Activated CD4-positive, CD25-positive, alpha-beta regulatory T cell treated with anti-CD3 and anti-CD28 coated beads, Interleukin-2, amount 50 U/mL, for 72 hours (primary cell): ENCODE measurements around the gene SINHCAF.
"Not testable (repeated sequence)": the region's sequence is repeated elsewhere in the genome, so short reads cannot be mapped to it uniquely, and the experiment has no call there.

ENCODE experiments used
- DNase-seq: peaks from one replicate; pipeline ENCODE4 v3.0.0; 2021

Gene SINHCAF

DNA sequence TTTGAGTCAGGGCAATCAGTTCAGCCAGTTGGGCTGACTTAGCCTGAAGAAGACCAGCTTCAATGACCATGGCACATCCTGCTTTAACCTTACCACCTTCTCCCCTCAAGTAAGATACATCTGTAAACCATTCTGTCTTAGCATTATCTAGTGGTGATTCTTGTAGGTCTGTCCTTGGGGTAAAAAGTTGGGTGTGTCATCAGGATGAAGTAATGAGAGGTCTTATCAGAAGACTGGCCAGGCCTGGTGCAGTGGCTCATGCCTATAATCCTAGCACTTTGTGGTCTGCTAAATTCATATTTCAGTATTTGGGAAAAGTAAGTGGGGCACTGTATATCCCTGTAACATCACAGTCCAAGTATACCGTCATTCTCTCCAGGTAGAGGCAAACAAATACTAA lies 19.1 kb downstream of the SINHCAF start:
- DNase-seq = no peak

DNA sequence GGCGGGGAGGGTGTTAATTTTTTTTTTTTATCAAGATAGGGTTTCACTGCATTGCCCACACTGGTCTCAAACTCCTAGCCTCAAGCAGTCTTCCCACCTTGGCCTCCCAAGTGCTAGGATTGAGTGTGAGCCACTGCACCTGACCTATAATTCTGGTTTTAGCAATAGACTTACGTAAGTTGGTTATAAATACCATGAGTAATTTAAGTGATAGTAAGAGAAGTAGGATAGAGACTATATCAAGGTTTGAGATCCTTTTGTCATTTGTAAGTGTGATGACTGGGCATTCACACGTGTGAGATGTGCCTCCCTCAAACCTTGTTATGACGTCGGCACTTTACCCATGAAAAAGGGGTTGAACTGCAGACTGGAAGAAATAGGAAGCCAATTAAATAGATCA lies 22.5 kb downstream of the SINHCAF start:
- DNase-seq = no peak

DNA sequence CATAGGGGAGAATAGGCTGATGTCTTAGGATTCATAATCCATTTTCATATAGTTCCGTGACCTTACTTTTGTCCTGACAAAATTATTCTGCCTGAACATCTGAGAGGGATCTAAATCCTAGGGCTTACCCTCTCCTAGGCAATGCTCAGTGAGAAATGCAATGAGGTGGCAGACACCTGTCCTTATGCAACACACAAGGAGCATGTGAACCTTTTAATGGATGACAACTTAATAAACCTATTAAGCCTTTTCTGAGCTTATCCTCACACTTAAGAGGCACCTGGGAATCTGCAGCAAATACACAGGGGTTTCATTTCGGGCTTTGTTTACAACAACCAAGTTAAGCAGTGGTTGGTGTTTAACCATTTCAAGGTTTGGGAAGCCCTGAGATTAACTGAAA lies 24.6 kb downstream of the SINHCAF start:
- no peak for DNase-seq

DNA sequence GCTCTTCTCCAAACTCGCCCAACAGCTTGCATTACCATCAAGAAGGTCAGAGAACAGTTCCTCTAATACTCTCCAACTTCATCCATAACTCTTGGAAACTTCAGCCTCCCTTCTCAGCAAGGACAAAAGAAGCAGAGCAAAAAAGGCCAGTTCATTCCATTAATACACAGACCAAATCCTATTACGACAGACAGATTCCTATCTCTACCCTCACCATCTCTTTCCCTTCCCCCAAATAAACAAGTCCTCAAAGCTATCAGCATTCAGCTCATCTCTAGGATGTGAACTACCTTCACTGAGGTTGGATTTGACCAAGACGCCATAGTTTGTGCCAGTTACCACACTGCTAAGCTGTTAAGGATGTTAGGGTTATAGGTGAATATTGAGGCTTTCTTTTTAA lies 25.2 kb downstream of the SINHCAF start:
- DNase-seq = no peak

DNA sequence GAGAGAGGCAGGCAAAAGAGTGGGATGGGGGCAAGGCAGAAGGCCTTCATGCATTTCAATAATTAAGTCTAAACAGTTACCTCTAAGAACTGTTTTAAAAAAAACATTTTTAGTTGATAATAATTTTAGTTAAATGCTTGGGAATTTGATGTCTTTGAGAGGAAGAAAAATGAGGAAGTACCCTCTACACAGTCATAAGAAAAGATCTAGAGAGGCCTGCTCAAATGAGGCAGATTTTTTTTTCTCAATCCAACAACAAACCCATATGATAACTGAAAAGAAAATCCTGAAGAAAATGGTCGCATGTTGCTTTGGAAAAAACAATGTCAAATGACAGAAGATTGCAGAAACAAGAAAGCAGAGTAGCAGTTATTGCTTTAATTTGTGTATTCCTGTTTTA lies 25.6 kb downstream of the SINHCAF start:
- no peak for DNase-seq

DNA sequence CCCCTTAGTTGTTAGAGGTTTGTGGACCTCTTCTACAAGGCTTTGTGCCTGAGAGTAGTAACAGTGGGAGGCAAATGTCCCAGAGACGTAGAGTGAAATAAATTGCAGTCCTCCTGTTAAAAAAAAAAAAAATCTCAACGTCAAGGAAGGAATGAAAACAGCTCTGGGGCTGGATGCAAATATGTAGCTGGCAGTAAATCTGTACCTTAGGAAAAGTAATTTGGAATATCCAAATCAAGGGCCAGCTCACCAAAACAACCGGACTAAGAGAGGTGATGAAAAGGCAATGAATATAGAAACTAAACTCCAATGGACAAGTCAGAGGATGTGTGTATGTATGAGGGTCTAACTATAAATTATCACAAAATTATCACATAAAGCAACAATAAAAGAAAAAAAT lies 27.0 kb downstream of the SINHCAF start:
- no peak for DNase-seq

DNA sequence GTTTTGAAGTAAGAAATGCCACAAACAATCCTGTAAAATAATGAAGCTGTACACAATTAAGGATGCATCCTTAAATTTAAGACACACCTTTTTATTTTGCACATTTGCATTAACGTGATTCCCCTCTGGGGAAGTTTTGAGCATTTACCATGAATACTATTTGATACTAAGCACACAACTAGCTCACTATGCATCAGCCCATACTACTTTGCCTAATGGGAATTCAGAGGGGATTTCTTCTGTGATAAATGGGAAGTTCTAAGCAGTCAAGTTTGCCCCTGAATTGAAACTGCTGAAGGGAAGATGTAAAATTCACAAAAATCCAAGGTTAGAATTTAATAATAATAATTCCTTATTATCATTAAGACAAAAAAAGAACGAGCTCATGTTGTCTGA lies 27.4 kb downstream of the SINHCAF start:
- no peak for DNase-seq

DNA sequence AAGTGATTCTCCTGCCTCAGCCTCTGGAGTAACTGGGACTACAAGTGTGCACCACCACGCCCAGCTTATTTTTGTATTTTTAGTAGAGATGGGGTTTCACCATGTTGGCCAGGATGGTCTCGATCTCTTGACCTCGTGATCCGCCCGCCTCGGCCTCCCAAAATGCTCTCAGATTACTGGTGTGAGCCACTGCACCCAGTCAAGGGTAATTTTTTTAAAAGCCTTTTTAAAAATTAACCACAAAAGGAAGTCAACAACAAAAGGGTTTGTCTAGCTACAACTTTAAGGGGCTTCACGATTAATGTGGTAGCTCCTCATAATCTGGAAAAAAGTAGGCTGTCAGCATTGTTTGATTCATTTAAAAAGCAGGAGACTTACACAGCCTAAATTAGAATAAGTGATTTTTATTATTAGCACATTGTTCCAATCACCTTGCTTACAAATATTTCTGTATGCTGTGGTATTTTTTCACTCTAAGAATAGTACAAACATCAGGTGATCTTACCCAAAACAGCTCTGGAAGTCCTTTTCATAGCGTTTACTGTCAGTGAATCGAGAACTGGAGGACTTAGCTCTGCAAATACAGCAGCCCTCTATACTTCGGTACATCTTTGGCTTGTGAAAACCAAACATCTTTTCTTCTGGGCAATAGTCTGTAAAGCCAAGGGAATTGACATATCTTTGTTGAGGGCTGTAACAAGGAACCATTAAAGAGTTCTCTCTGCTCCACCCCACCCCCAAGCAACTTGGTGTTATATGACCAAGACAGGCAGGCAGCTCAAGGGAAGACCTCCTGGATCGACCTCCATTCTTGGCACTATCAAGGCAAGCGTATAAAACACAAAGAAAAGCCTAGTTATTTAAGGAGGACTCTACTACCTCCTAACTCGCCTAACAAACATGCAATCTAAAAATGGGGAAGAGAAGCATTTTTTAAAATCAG lies 28.1 kb downstream of the SINHCAF start:
- no peak for DNase-seq

DNA sequence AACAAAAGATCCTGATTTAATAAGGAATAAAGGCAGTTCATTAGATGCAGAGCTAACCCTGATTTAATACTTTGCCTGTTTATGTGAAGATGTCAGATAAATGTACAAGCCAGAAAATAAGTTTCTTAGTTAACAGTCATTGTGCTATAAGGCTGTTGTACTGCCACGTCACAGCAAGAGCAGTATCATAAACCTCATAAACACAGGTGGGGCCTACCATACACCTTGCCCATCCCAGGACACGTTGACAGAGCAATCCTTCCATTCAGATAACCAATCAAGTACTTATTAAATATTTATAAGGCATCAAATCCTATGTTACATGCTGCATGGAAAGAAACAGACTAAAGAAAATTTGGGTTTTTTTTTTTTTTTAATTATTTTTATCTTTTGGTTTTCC lies 36.5 kb downstream of the SINHCAF start:
- no peak for DNase-seq

DNA sequence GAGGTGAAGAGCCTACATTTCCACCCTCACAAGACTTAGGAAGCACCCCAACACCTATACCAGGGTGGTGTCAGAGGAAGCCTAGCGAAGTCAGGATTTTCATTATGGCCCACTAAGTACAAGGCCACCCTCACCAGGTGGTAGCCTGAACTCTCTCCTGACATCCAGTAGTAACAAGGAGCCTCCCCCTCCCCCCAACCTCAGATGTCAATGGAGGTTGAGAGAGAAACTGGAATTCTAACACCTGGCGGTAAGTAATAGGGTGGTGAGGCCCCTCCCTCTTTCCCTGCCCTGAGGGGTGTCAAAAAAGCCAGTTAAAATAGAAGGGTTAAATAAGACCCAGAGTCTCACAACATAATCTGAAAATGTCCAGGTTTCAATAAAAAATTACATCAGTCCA lies 37.6 kb downstream of the SINHCAF start:
- DNase-seq = no peak

DNA sequence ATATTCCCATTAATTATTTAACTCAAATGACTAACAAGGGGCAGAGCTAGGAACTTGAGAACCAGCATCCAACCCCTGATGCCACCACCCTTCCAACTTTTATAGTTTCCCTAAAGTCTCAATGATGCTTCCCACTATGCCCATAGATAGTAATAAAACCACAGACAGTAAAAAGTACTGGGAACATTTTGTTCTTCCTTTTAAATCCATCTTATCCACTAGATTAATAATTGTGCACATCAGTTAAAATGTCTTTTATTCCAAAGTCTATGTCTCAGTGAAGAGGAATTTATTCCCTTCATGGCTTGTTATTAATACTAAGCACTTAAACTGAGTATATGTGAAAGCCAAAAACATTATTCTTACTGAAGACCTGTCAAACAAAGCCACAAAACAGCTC lies 45.8 kb downstream of the SINHCAF start:
- no peak for DNase-seq

DNA sequence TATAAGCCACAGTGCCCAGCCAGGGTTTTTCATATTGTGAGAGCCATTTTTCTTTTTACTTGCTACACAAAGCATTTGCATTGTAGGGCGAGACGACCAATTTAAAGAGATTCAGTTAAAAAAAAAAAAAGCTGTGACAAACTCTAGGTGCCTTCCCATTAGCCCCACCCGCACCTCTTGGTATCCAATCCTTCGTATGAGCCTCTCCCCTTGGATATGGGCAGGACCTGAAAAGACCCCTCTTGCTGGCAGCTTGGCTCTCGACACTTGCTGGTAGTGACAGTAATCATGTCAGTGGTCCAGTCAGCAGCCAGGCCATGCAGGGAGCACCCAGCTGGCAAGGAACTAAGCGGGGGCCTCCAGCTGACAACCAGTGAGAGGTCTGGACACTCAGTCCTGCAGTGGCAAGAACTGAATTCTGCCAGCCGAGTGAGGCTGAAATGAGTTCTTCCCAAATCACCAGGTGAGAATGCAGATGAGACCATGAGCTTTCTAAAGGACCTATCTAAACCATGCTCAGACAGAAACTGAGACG lies 46.5 kb downstream of the SINHCAF start:
- DNase-seq = no peak

DNA sequence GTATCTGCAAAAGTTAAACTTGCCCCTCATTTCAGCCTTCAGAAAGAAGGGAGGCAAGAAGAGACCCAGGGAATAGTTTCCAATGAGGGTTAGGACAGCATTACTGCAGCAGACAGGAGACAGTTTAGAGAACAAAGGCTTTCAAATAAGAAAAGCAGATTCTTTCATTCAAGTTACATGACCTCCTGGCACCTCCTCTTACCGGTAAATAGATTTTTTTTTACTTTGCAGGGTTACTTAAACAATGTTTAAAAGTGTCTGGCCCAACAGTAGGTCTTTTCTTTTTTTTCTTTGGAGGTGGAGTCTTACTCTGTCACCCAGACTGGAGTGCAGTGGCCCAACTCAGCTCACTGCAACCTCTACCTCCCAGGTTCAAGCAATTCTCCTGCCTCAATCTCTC lies 47.1 kb downstream of the SINHCAF start:
- no peak for DNase-seq

DNA sequence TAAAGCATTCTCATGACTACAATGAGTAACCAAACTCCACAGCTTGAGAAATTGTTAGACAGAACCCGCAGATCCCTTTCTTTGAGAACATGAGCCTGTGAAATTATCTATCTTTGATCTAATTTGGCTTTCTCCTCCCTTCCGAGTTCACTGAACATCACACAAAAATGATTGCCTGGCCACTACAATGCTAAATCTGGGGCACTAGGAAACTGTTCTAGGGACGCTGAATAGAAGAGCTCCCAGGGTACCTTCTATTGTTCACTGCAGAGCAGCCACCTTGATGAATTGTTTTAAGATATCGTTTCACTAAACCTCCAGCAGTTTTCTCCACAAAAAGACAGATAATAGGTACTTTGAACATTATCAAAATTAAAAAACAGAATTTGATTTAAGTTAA lies 47.5 kb downstream of the SINHCAF start:
- no peak for DNase-seq

DNA sequence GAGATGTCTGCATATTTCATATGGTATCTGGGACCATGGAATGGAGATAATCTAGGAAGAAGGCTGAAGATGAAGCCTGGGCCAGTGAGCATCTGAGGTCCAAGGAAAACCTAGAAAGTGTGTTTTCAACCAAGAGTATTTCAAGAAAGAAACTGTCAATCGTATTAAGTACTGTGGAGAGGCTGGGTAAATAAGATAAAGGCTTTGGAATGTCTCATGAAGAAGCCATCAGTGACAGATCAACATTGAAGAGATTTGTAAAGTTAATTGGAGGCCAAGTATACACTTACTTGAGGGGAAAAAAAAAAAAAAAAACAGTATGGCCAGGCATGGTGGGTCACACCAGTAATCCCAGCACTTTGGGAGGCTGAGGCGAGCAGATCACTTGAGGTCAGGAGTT lies 48.9 kb downstream of the SINHCAF start:
- DNase-seq = no peak

DNA sequence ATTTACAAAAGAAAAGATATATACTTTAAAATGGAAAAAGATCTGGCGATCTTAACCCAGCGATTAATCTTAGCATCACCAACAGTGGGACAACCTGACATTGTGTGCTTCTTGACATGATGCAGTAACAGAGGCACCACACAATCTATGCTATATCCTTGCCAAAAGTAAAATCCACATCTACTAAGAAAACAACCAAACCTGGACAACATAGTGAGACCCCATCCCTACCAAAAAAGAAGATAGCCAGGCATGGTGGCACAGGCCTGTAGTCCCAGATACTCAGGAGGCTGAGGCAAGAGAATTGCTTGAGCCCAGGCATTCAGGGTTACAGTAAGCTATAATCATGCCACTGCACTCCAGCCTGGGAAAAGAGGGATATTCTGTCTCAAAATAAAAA lies 50.5 kb downstream of the SINHCAF start:
- no peak for DNase-seq

DNA sequence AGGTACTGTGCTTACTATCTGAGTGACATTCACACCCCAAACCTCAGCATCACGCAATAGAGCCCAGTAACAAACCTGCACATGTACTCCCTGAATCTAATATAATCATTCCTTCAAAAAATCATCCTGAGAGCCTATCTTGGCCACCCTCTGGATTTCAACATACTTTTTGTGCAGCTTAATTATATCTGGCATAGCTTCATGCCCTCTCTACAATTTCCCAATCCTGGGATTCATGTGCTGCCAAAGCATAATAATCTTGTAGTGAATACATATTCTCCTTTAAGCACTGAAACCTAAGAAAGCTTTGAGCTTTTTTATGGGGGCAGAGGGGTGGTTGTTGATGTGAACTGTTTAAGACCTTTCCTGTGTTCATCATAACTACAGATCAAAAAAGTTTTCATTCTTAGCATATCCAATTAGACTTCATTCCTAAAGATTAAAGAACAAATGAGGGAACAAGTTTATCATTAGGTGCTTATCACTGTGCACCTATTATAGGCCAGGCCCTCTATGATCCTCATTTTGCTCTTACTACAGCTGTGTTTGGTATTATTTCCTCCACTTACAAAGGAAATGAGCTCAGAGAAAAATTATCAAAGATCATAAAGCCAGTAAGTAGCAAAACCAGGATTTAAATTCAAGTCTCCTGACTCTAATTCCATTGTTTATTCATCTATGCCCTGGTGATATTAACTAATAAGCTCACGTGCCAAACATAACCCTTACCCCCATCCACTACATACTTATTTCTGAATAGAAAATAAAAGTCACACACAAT lies 51.2 kb downstream of the SINHCAF start:
- no peak for DNase-seq

DNA sequence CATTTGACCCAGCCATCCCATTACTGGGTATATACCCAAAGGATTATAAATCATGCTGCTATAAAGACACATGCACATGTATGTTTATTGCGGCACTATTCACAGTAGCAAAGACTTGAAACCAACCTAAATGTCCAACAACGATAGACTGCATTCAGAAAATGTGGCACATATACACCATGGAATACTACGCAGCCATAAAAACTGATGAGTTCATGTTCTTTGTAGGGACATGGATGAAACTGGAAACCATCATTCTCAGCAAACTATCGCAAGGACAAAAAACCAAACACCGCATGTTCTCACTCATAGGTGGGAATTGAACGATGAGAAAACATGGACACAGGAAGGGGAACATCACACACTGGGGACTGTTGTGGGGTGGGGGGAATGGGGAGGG lies 52.2 kb downstream of the SINHCAF start:
- DNase-seq = not testable (repeated sequence)

DNA sequence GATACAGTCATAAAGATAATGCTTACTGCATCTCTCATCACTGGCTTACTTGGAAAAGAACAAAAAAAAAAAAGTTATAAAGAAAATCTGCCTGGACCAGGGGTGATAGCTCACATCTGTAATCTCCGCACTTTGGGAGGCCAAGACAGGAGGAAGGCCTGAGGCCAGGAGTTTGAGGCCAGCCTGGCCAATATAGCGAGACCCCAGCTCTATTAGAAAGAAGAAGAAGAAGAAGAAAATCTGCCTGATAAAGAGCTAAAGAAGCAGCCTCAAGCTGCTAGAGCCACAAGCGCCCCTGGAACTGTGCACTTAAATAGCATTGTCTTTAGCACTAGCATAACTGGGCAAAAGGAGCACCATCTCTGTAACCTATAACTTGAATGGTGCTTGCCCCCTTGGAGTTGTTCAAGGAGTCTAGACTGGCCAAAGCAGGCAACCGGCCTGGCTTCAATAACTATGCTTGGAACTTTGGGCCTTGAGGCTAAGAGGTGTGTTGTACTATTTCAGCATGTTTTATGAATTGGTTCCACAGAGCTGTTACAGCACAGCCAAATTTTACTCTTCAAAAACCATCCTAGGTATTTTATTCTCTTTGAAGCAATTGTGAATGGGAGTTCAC lies 53.2 kb downstream of the SINHCAF start:
- no peak for DNase-seq

DNA sequence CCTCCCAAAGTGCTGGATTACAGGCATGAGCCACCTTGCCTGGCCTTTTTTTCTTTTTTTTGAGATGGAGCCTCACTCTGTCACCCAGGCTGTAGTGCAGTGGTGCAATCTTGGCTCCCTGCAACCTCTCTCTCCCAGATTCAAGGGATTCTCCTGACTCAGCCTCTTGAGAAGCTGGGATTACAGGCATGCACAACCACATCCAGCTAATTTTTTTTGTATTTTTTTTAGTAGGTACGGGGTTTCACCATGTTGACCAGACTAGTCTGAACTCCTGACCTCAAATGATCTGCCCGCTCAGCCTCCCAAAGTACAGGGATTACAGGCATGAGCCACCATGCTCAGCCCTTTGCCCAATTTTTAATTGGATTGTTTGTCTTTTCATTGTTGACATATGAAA lies 58.0 kb downstream of the SINHCAF start:
- no peak for DNase-seq

DNA sequence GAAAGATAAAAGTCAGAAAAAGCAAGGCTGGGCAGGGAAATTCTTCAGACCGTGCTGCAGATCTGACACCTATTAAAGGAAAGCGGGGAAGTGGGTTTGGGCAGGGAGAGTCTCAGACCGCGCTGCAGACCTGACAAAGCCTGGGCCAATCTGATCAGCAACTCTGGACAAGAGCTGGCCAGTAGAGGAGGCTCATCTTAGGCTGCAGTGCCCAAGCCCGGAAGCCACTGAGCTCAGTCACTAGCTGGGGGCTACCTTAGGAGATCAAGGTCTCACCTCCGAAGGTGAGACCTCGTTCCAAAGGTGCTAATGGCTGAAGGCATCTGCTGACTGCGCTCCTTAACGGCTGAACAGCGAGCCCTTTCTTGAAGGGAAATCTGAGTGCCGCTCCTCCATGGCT lies 60.2 kb downstream of the SINHCAF start:
- no peak for DNase-seq

DNA sequence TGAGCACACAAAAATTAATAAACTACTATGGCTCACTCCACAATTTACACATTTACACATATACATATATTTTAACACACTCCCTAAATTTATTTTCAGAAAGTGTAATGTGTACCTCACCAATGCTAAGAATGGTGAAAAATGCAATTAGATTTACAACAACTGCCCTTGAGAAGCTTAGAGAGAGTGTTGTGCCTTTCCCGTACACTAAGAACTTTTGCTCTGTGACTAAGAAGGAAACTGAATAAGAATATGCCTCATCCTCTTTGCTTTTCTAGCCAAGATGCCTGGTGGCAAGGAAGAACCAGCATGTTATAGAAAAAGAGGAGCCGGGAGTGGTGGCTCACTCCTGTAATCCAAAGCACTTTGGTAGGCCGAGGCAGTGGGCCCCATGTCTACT lies 62.3 kb downstream of the SINHCAF start:
- no peak for DNase-seq

DNA sequence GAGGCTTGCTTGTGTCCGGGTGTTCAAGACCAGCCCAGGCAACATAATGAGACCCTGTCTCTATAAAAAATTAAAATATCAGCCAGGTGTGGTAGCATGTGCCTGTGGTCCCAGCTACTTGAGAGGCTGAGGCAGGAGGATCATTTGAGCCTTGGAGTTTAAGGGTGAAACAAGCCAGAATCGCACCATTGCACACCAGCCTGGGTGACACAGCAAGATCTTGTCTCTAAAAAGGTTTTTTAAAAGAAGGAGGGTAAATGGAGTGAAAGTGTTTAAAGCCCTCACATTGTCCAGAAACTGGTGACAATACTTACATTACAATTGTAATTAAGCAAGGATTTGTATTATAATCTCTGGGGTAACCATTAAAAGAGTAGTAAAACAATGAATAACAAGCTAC lies 64.2 kb downstream of the SINHCAF start:
- DNase-seq = no peak

DNA sequence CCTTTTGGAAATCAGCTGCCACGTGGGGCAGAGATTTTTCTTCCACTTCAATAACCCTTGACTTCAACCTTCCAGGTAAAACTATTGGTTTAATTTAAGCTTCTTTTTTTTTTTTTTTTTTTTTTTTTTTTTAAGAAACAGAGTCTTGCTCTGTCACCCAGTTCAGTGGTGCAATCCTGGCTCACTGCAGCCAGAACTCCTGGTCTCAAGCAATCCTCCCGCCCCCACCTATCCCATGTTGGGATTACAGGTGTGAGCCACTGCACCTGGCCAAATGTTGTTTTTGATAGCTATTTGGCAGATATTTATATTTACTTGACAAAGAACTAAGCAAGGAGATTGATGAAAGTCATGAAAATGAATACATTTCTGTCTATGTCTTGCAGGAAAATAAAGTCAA lies 65.1 kb downstream of the SINHCAF start:
- no peak for DNase-seq
